HG03045 (cell line): ENCODE results near the gene SYNGR4.

Experiments used
- ATAC-seq: cut with Tn5 transposase; IDR thresholded peaks from one replicate; pipeline ENCODE4 v1.9.1; 2021; ENCODE audit warnings: mild to moderate bottlenecking, moderate library complexity; ENCODE audit not compliant: unreplicated experiment

Gene SYNGR4

GRCh38 chr19:48341515-48342413 lies 22.4 kb upstream of the SYNGR4 start:
- ATAC-seq, result no peak

DNA sequence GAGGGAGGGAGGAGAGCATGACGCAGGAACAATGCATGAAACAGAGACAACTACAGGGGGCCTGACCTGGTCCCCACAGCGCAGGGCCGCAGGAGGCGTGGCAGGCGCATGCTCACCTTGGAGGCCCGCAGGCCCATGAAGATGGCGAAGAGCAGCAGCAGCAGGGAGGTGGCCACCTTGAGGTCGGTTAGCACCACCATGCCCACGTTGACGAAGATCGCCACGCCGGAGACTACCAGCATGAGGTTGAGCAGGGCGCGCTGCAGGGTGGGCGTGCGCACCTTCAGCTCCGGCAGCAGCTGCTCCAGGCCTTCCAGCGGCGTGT lies 21.8 kb upstream of the SYNGR4 start:
- ATAC-seq, result no peak

- ATAC-seq, result no peak
Measured at GRCh38 chr19:48342841-48343540, 21.2 kb upstream of the SYNGR4 start.

DNA sequence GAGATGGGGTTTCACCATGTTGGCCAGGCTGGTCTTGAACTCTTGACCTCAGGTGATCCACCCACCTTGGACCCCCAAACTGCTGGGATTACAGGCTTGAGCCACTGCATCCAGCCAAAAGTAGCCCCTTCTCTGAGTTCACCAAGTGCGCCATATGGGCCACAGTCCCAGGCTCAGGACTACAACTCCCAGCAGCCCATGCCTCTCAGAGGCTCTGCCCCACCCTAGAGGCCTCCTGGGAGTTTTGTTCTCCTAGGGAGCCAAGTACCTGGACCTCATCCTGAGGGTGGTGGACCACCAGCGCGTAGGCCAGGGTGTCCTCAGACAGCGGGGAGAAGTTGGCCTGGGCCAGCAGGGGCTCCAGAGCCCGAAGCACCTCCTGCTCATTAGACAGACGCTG lies 19.3 kb upstream of the SYNGR4 start:
- no peak for ATAC-seq

DNA sequence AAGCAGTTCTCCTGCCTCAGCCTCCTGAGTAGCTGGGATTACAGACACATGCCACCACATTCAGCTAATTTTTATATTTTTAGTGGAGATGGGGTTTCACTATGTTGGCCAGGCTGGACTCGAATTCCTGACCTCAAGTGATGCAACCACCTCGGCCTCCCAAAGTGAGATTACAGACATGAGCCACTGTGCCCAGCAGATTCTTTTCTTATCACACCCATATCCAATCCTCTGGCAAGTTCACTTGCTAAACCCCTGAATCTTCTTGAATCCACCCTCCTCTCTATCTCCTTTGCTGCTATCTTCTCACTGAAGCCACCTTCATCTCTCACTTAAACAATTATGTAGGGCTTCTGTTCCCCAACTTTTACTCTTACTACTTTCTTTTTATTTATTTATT lies 18.0 kb upstream of the SYNGR4 start:
- ATAC-seq, result no peak

- no peak for ATAC-seq
Measured at GRCh38 chr19:48348045-48348444, 16.1 kb upstream of the SYNGR4 start.

DNA sequence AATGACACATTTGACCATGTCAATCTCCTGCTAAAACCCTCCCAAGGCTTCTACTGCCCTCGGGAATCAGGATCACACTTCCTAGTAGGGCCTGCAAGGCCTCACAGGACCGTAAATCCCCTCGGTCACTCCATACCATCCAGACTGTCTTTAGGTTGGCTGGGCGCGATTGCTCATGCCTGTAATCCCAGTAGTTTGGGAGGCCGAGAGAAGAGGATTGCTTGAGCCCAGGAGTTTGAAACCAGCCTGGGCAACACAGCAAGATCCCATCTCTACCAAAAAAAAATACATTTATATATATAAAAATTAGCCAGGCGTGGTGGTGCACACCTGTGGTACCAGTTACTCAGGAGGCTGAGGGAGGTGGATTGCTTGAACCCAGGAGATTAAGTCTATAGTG lies 15.4 kb upstream of the SYNGR4 start:
- ATAC-seq, result no peak

DNA sequence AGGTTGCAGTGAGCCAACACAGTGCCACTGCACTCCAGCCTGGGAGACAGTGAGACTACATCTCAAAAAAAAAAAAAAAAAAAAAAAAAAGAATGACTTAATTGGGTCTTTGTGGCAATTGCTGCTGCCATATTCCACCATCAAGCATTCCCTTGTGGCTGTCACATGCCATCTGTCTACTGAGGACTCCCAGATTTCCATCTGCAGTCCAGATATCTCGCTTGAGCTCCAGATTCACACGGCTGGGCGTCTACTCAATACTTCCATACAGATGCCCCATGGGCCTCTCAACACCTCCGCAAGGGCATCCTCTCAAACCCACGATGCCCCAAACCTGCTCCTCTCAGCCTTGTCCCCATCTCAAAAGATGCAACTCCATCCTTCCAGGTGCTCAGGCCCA lies 13.3 kb upstream of the SYNGR4 start:
- ATAC-seq, result no peak

GRCh38 chr19:48351341-48351752 lies 12.8 kb upstream of the SYNGR4 start:
- ATAC-seq, result no peak

GRCh38 chr19:48353677-48354076 lies 10.5 kb upstream of the SYNGR4 start:
- no peak for ATAC-seq

- no peak for ATAC-seq
Measured at GRCh38 chr19:48354332-48354992, 9.7 kb upstream of the SYNGR4 start.

DNA sequence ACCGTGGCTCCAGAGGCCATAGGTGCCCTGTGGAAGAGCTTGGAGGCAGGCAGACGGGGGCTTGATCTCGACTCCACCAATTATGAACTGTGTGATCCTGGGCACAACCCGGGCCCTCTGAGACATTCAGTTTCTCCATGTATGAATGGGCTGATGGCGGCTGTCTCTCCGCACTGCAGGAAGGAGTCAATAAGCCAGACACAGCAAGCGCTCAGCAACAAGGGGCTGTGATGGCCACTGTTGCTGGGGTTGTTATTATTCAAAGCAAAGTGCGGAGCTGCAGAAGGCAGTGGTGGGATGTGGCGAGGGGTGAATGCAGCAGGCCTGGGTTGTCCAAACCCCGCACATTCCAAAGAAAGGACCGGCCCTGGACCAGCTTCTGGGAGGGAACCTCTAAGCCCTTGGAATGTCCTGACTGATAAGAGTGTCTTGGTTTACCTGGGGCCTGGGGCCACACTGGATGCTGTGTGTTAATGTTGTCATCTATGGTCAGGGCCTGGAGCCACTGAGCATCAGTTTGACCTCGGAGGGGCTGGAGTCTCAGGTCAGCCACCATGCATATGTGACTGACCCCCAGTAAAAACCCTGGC lies 8.7 kb upstream of the SYNGR4 start:
- ATAC-seq, result no peak

DNA sequence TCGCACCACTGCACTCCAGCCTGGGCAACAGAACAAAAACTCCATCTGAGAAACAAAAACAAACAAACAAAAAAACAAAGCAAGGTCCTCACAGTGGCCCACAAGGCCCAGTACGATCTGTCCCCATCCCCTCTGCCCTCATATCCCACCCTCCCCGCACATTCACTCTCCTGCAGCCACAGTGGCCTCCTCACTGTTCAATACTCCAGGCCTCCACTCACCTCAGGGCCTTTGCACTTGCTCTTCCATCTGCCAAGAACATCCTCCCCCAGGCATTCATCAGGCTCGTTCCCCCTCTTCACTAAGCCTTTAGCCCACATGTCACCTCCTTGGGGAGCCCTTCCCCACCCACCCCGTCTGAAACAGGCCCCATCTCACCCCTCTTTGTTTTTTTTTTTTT lies 5.0 kb upstream of the SYNGR4 start:
- no peak for ATAC-seq

DNA sequence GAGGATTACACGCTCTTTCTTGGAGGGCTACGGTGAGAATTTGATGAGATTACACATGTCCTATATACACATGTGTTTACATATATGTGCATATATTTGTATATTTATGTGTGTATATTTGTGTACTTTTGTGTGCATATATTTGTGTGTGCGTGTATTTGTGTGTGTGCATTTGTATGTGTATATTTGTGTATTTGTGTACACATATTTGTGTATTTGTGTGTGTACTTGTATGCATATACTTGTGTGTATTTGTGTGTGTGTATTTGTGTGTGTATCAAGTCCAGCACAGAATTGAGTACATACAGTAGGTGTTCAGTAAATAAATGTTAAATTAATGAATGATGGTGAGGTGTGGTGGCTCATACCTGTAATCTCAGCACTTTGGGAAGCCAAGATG lies 2.3 kb upstream of the SYNGR4 start:
- ATAC-seq, result no peak

- ATAC-seq, result peak; percentile 46
Measured at GRCh38 chr19:48362716-48363499, 1.3 kb upstream of the SYNGR4 start.

GRCh38 chr19:48363500-48363809 lies 712 bp upstream of the SYNGR4 start:
- peak; percentile 18 for ATAC-seq

GRCh38 chr19:48364598-48365348 lies 606 bp downstream of the SYNGR4 start:
- no peak for ATAC-seq

- no peak for ATAC-seq
Measured at GRCh38 chr19:48365602-48366001, 1.4 kb downstream of the SYNGR4 start.

GRCh38 chr19:48367855-48368254 lies 3.7 kb downstream of the SYNGR4 start:
- ATAC-seq, result no peak

GRCh38 chr19:48368936-48369335 lies 4.8 kb downstream of the SYNGR4 start:
- ATAC-seq, result no peak
